GM21390 (cell line): ENCODE data around the gene KIF13A.
"Not testable (repeated sequence)": the region's sequence is repeated elsewhere in the genome, so short reads cannot be mapped to it uniquely, and the experiment has no call there.

ENCODE experiments used
- ATAC-seq: cut with Tn5 transposase; IDR thresholded peaks from one replicate; pipeline ENCODE4 v1.9.1; 2021; ENCODE audit not compliant: unreplicated experiment

The KIF13A gene

GRCh38 chr6:17971128-17972073 is 16.0 kb downstream of the KIF13A start:
- no peak for ATAC-seq

- no peak for ATAC-seq
Observed at GRCh38 chr6:17968876-17969275, 18.6 kb downstream of the KIF13A start.

GRCh38 chr6:17967668-17968518 is 19.5 kb downstream of the KIF13A start:
- no peak for ATAC-seq

- no peak for ATAC-seq
Observed at GRCh38 chr6:17966451-17966850, 21.0 kb downstream of the KIF13A start.

GRCh38 chr6:17965397-17965796 is 22.0 kb downstream of the KIF13A start:
- ATAC-seq: no peak

- no peak for ATAC-seq
Observed at GRCh38 chr6:17964633-17965032, 22.8 kb downstream of the KIF13A start.

GRCh38 chr6:17962436-17963031 is 24.9 kb downstream of the KIF13A start:
- ATAC-seq: no peak

GRCh38 chr6:17959302-17959701 is 28.1 kb downstream of the KIF13A start:
- no peak for ATAC-seq

- peak; percentile 17 for ATAC-seq
Observed at GRCh38 chr6:17957904-17958620, 29.4 kb downstream of the KIF13A start.

- peak; percentile 87 for ATAC-seq
Observed at GRCh38 chr6:17957498-17957897, 29.9 kb downstream of the KIF13A start.

GRCh38 chr6:17957086-17957485 is 30.3 kb downstream of the KIF13A start:
- no peak for ATAC-seq

- ATAC-seq: no peak
Observed at GRCh38 chr6:17950095-17950494, 37.3 kb downstream of the KIF13A start.

GRCh38 chr6:17949168-17949567 is 38.3 kb downstream of the KIF13A start:
- ATAC-seq: no peak

GRCh38 chr6:17948725-17949124 is 38.7 kb downstream of the KIF13A start:
- ATAC-seq: no peak

GRCh38 chr6:17947574-17947973 is 39.9 kb downstream of the KIF13A start:
- not testable (repeated sequence) for ATAC-seq

- ATAC-seq: no peak
Observed at GRCh38 chr6:17945575-17945974, 41.9 kb downstream of the KIF13A start.

GRCh38 chr6:17945111-17945510 is 42.3 kb downstream of the KIF13A start:
- no peak for ATAC-seq

GRCh38 chr6:17941318-17941717 is 46.1 kb downstream of the KIF13A start:
- no peak for ATAC-seq

- ATAC-seq: no peak
Observed at GRCh38 chr6:17940151-17940792, 47.2 kb downstream of the KIF13A start.

GRCh38 chr6:17938901-17939300 is 48.5 kb downstream of the KIF13A start:
- ATAC-seq: no peak
